SHP77 (cell line): ENCODE measurements around the gene PPBP.

ENCODE experiments used
- DNase-seq, 2 experiments: peaks; one replicate each; lab custom pipeline; 2025; lab: John Stamatoyannopoulos, UW

The PPBP gene, protein sequence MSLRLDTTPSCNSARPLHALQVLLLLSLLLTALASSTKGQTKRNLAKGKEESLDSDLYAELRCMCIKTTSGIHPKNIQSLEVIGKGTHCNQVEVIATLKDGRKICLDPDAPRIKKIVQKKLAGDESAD

DNA sequence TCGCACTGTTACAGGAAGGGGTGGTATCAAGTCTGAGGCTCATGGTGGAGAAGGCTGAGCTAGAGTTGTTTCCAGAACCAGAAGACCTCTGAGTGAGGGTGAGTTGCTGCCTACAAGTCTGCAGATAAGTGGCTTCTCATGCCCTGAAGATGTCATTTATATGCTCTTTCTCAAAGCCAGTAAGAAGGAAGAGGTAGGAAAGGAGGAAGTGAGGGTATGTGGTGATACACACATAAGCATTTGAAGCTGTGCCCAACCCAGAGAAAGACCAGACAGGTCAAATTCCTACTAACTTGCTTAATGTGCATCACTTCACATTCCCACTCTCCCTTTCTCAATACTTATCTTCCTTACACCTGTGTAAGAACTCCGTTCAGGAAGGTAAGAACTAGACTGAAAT is at the start of gene PPBP:
Gene PPBP (minus strand): TSS at position 130 of the 400 bp plus-strand sequence. CDS start 87 bp downstream, at position 43.
- DNase-seq: no peak

DNA sequence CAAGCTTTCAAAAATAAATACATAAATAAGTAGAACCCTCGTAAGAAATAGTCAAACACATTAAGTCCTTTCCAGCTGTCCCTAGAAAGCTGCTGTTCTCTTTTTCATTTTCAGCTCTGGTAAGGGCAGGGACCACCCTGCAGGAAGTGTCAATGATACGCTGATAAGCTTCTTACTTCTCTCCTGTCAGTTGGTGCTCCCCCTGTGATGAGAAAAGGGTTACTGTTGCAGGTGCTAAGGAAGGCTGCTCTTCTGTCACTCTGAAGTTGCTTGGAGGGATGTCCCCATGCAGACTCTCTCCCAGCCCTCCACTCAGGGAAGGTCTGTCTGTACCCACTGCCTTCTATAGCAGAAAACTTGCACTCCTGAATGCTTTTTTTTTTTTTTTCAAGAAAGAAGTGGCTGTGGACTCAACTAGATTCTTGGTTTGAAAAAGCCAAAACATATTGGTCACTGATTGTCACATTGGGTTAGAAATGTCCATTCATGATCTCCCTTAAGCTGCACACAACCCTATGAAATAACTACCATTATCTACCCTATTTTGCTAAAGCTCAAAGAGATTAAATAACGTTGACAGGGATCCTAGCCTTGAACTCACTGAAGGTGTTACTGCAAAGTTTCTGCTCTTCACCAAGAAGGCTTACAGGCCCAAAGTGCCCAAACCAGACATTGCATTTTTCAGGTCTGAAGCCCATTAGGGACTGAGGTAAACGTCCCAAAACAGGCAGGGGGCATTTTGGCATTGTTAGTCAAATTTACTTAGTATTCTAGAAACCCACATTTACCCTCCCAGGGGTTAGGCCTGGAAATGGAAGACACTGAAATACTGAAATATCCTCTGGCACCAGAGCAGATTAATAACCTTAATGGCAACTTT is 49.3 kb upstream of the PPBP start:
- DNase-seq: no peak

DNA sequence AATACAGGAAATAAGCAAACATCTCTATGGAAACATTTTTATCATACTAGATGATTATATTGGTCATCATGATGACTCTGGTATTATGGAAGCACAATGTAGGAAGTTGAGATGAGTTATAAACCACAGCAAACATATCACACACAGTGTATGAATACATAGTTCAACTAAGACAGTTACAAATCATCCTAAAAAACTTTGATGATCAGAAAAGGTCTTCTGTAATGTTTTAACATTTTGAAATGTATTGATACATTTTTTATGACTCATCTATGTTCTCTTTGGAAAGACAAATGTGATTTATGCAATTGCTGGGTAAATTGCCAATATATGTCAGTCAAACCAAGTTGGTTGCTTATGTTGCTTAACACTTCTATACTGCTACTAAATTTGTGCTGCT is 45.7 kb upstream of the PPBP start:
- no peak for DNase-seq

DNA sequence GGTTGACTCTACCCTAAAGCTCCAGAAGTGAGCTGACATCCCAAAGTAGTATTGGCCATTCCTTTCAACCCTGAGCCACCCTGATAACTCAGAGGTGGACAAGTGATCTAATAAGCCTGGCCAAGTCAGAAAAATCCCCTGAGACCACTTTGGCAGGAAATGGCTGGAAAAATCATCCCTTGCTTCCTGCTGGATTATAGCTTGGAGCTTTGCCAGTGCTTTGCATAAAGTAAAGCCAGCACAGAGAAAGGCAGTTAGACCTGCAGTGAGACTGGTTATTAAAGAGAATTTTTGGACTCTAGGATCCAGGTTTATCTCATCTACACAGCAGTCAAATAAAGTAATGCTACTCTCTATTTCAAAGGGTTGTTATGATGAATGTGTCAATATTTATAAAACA is 44.1 kb upstream of the PPBP start:
- DNase-seq: peak in 1 of 2 experiments; percentile 31

DNA sequence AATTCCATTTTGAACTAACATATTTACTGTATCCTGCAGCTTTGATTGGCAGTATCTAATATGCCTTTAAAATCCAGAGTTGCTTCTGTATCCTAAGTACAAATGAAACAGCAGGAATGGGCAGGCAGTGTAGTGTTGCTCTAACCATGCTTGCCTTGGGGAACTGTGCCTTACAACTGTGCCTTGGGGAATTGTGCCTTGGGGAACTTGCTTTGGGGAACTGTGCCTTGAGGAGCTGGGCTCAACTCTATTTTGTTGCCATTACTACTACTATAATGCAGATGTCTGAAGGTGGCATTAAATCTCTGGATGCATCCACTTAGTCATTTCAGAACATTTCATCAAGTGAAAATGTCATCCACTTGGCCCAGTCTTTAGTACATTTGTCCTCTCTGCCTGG is 43.6 kb upstream of the PPBP start:
- DNase-seq: no peak

DNA sequence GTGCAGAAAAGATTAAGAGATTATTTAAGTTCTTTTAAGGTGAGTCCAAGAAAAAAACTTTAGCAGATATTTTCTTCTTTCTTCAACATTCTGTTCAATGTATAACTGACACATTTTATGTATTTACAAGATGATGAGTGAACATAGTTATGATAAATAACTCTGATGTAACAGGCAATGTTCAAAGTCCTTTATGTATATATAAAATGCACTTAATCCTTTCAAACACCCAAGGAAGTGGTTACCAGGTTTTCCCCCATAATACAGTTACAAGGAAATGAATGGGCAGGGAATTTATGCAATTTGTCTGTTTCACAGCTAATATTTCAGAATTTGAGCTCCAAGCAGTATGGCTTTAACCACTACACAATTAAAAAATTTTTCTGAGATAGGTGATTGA is 42.3 kb upstream of the PPBP start:
- no peak for DNase-seq

DNA sequence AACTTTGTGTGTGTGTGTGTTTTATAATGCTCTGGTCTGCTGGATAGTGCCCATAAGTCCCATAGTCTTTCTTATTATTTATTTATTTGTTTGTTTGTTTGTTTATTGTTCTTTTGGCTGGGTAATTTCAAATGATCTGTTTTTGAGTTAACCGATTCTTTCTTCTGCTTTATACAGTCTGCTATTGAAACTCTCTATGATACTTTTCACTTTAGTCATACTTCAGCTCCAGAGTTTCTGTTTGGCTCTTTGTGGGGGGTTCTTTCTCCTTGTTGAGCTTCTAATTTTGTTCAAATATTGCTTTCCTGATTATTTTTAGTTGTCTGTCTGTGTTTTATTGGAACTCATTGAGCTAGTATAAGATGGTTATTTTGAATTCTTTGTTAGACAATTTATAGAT is 40.5 kb upstream of the PPBP start:
- DNase-seq: no peak

DNA sequence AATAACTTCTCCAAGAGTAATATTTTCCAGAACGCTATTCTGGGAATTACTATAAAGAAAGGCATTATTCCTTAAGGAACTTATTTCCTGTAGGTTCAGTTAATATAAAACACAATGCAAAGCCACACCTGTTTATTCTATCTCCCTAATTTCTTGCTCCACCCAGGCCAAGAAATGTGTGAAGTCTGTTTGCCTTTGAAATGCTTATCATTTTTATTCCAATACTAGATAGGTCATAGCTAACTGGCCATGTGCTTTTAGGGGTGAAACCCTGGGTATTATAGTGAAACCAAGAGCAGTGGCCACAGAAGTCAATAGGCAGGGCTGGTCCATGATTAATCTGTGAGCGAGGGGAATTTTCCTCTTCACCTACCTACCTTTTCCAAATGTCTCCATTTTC is 35.7 kb upstream of the PPBP start:
- no peak for DNase-seq

DNA sequence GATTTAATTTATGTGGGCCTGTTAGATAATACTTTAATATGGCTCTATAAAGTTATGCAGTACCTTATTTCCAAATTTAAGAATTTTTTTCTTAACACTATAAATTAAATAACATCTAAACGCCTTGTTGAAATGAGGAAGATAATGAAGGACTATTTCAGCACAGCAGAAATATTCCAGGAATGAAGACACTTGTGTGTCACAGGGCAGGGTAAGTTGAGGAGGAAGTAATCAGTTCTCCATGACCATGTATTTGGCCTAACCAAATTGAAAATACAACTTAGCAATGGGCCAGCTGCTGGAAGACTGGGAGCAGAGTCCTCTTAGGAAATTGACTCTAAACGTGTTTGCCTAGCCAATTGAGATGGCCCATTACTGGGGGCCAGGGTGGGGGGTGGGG is 33.6 kb upstream of the PPBP start:
- no peak for DNase-seq

DNA sequence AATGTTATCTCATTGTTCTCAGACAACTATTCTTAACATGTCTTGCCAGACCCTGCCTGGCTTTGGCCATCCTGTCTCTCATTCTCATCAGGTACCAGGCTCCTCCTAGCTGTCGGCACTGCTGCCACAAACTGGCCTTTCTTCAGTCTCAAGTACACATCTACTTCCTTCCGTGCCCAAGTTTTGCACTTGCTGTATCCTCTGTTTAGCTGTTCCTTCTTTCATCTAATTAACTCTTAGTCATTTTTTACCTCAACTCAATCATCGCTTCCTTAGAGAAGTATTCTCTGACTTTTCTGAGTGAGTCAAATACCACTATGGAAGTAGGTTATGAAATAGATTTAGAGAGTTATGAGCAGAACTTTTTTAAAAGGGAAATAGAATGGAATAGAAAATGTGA is 30.8 kb upstream of the PPBP start:
- no peak for DNase-seq

DNA sequence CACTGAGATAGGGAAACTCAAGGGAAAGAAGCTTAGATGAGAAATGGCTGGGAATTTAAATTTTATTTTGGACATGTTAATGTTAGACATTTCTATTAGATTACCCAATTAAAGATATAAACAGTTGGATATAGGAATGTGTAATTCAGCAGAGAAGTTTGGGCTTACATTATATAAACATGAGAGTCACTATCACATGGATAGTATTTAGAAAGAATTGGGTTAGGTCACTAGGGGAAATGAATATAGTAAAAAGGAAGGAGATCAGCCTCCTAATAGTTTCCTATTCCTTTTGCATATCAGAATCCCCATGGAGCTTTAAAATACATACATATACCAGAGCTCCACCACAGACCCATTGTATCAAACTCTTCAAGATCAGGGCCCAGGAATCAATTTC is 30.1 kb upstream of the PPBP start:
- no peak for DNase-seq

DNA sequence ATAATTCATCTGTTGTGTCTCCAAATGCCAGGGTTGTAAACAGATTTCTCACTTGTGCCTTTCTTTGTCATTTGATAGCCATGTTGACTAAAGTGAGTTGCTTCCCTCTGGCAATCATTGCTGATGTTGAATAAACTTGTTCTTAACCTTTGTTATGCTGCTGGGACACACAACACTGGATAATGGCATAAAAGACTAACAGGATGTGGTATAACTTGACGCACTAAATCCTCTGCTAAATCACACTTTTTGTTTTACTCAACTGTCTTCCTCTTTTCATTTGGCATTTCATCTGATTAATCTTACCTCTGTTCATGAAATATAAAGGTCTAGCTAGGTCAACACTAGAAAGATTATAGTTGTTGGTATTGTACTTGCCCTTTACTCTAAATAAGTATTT is 28.1 kb upstream of the PPBP start:
- DNase-seq: no peak

DNA sequence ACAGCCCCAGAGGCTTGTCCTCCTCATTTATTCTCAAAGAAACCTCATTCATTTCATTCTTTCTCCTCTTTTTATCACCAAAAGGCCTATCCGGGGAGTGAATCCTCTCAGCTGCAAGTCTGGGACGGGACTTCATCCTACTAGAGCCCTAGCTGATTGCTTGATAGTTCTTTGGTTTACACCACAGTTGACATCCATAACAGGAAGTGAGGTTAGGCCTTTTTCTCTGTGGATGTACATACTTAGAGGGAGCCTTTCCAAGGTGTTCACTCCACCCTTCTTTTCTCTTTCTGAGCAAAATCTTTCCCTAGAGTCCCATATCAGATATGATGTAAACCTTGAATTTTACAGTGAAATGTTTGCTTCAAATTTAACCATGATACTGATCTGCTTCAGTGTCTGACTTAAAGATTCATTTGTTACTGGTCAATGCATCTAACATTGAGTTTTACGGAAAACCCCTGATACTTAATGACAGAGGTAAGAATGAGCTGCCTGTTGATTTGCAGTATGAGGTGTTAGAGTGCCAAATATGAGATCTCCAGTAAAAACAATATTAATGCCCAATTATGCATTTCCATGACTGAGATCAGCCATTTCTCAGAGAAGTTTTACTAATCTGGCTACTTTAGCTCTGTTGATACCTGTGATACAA is 27.3 kb upstream of the PPBP start:
- no peak for DNase-seq

DNA sequence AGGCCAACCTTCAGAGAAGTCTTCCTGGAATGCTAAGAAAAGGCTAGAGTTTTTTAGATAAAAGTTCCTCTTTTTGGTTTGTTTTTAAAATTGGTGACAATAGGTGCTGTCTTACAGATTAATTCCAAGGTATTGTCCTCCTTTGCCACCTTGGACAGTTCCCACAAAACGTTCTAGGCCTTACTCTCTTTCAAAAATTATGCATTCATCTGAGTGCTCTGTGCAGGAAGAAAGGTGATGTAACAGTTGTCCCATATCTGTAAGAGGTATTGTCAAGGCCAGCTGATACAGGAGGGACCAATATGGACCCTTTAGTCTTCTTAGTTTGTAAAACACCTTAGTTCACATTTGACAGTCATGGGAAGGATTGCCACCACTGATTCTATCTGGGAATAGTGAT is 26.3 kb upstream of the PPBP start:
- DNase-seq: no peak

DNA sequence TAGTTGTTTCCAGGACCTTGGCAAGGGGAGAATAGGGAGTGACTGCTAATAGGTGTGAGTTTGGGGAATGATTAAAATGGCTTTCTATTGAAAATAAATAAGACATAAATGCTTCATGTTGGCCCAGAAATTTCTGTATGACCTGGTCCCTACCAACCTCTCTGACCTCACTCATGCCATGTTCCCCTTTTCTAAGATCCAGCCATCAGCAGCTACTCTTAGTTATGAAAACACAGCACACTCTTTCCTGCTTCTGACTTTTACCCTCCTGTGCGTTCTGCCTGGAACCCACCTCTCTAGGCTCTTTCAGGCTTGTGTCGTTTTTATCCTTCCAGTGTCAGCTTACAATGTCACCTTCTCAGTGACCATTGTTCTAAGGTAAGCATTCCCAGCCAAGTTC is 25.3 kb upstream of the PPBP start:
- no peak for DNase-seq

DNA sequence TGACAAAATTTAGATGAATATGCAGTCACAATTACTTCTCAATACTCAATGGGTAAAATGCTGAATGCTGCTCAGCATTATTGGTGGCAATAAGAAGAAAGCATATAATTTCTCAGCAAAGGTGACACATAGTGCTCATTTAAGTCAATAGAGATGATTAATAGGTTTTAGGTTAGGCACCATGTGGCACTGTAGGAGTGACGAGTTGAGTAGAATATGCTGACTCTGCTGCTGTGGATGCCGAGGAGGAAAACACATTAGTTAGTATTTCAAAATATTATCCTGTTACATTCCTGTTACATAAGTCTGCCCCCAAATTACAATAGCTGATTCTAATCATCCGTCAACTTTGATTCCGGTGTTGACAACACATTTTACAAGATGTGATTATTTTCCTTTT is 24.1 kb upstream of the PPBP start:
- no peak for DNase-seq

DNA sequence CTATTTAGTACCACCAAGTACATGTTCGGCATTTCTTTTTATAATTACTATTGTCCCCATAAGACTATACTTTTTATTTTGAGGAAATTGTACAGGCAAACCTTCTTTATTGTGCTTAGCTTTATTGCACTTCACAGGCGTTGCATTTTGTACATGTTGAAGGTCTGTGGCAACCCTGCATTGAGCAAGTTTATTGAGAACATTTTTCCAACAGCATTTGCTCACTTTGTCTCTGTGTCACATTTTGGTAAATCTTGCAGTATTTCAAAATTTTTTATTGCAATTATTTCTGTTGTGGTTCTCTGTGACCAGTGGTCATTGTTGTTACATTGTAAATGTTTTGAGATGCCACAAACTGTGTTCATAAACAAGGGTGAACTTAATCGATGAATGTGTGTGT is 21.3 kb upstream of the PPBP start:
- no peak for DNase-seq

DNA sequence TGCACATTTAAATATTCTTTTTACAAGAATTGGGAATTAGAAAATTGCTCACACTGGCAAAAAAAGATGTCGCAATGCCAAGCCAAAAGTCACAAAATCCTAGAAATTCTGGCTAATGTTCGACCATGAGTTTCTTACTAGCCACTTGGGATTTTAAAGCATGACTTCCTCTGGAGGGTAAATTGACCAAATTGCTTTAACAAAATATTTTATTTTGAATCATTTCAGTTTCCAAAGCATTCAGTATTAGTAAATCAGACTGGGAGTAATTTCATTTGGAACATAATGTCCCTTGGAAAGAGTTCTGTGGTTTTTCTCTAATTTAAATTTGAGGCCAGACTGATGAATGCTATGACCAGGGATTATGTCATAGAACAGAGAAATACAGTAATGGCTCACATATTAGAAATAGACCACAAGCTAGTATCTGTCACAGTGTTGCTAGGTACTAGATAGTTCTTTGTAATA is 18.1 kb upstream of the PPBP start:
- no peak for DNase-seq

DNA sequence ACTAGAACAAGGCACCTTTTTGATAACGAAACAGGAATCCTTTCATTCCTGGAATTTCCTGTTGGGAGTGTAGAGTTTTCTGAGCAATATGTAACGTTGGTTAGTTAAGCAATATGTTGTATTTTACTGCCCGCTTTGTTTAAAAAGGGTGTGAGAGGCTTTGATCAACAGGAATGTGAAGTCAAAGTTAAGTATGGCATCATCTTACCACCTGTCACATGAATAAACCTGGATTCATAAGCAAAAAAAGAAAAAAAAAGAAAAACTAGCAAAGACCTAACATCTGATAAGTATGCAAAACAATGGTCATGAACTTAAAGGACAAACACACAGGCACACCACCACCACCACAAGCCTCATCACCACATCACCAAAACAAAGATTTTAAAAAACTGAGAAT is 17.5 kb upstream of the PPBP start:
- DNase-seq: no peak

DNA sequence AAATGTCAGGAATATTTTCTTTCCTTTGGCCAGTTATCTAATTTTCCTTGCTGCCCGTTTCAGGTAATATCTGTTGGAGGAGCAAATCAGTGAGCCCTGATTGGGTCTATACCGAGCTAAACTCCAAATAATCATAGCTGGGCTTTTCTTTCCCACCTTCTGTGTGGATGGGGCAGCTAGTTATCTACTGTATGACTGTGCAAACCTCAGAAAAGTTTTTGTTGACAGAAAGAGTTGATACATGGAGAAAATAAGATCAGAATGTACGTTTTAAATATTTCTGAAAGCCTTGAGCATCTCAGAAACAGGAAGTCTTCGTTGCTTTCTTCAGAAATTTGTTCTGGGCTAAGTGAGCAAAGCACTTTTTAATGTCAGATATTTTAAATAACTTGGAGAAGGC is 16.7 kb upstream of the PPBP start:
- DNase-seq: no peak

DNA sequence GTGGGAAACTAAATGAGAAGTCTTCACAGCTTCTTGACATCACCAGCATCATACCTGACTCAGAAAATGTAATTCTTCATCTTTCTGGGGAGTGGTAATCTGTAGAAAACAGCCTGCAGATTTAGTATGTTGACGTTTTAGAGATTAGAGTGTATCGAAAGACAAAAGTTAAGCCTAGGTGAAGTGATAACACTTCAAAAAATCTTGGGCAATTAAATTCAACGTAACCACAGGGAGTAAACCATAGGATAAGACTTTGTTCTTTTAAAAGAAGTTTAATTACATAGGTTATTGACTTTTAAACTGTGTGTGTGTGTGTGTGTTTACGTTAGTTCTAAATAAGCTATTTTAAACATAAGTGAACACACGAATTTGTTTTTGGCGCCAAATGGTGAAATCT is 12.3 kb upstream of the PPBP start:
- no peak for DNase-seq

DNA sequence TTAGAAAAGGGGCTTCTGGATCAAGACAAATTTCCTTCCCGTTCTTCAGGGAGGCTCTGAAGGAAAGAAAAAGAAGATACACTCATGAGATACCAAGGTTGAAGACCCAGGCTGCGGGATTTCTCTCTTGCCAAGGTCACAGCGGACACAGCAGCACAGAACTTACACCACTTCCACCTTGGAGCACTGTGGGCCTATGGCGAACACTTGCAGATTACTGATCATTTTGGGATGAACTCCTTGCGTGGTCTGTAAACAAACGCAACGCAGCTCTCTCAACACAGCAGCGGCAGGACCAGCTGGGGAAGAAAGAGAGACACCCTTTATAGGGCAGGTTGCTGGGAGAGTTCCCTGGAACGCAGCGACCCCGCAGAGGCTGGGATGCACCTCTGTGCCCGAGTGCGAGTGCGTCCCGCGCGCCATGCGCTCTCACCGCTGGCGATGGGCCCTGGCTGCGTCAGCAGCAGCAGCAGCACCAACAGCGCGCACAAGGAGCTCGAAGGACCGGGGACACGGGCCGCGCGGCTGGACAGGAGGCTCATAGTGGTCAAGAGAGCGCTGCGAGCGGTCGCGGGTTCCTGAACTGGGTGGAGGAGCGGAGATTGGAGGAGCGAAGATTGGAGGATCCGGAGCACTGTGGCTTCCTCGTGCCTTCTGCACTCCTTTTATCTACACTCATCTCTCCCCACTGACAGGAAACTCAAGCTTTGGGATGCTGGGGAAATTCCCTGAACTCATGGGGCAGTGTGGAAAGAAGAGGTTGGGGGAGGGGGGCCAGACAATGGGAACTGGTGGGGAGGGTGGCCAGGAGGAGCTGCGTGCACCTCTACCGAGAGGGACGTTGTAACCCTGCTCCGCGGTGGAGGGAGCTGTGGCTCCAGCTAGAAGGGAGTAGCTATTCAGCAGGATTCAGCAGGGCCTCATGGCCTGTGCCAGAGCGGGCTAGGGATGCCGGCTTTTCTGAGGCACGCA is 10.3 kb upstream of the PPBP start, which contains the start of gene CXCL5:
Gene CXCL5 (minus strand): TSS at position 638 of the 972 bp plus-strand sequence. CDS start 96 bp downstream, at position 542.
- no peak for DNase-seq
